Measurements from ENCODE around the gene PPP1R9B. TPM values are rescaled to one million over a fixed set of nuclear protein-coding genes. Genes with fewer than 3 reads are reported as not detected.

The PPP1R9B gene
- total and polyA plus RNA-seq, 2 donors, result 16.6 to 29.6 TPM

DNA sequence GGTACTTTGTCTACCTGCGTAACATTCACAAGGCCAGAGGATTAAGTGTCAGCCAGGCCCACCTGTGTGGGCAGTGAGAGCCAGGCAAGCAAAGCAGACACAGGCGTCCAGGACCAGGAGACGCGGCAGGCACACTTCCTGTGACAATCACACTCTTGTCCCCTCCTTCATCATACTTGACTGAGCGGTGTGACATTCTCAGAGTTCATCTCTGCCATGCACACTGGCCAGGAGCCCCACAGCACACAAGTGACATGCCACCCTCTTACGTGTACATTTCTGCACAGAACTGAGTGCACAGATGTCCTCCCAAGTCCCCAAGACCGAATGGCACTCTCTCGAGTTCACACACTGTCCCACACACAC, 8.7 kb downstream of the PPP1R9B start:
- no peak overlapping the region for H3K4me3 ChIP-seq (ENCODE audit: low read depth, low read length)
- H3K4me1 ChIP-seq (ENCODE audit: insufficient read depth), result no peaks in the 10 kb centered on the region
- H3K36me3 ChIP-seq (ENCODE audit: insufficient read depth), result peaks cover 6% of the 10 kb centered on the region
- H3K27ac ChIP-seq (ENCODE audit: low read depth), result no peak overlapping the region
- no peak for DNase-seq (ENCODE audit: extremely low spot score)
- 74% methylated on average over 8 of the region's 8 CpGs for WGBS

DNA sequence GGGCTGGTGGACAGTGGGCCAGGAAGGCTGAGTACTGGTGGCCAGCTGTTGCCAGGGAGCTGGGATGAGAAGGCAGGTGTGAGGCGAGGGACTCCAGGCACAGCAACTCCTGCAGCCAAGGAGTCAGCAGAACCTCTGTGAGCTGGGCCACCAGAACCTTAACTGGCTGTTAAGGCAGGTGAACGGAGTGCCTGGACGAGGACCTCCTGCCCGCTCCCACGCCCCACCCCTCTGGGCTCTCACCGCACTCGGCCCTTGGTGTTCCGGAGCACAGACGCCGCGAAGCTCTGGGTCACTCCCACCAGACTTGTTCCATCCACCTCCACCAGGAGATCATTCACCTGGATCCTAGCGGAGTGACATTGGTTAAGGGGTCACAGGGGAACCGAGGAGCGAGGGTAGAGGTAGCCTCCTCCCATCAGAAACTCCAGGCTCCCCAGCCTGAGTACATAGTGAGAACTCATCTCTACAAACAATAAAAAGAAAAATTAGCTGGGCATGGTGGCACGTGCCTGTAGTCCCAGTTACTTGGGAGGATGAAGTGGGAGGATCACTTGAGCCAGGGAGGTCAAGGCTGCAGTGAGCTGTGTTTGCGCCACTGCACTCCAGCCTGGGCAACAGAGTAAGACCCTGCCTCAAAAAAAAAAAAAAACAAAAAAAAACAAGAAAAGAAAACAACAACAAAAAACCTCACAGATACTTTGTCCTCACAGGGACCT, 9.3 kb downstream of the PPP1R9B start:
- Histone ChIP-seq H3K27ac (ENCODE audit: low read depth) (no peak overlapping the region), H3K4me1 (ENCODE audit: insufficient read depth) (no peaks in the 10 kb centered on the region), H3K4me3 (ENCODE audit: low read depth, low read length) (no peak overlapping the region), H3K36me3 (ENCODE audit: insufficient read depth) (peaks cover 6% of the 10 kb centered on the region)
- 92% methylated on average over 16 of the region's 16 CpGs for WGBS
- DNase-seq (ENCODE audit: extremely low spot score), result no peak

DNA sequence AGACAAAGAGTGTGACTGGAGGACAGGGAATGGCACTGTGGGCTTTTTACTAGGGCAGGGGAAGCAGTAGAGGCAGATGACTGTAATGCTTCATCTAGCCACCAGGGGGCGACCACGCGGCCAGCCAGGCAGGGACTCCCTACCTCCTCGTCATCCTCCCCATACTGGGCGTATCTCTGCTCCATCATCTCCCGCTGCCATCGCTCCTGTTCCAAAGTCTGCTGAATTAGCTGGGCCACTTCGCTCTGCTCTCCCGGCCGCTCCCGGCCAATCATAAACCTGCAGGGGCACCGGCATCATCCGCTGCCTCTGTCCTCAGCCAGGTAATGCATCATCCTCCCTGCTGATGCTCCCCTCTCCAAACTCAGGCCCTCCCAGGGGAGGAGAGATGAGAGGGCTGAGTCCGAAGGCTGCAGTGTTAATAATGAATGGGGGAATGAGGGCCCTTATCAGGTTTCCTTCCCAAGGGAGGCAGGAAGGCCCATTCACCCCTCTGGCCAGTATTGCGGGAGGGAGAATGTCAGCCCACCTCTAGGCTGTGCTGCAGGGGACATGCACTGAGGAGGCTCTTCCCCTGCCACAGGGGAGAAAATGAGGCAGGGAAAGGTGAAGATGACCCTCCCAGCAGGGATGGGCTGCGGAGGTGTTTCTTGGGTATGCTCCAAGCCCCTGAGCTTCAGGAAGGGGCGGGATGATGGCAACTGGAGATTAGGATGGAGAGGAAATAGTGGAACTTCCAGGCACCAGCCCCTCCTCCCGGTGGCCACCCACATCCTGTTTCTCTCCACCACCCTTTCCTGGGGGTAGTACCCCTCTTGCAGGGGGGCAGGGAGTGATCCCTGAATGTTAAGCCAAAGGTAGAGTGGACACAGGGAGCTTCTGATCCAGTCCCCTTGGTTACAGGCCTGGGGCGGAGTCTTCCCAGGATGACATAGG, 10.3 kb downstream of the PPP1R9B start:
- Histone ChIP-seq H3K27ac (ENCODE audit: low read depth) (no peak overlapping the region), H3K4me1 (ENCODE audit: insufficient read depth) (no peaks in the 10 kb centered on the region), H3K36me3 (ENCODE audit: insufficient read depth) (peaks cover 10% of the 10 kb centered on the region), H3K4me3 (ENCODE audit: low read depth, low read length) (no peak overlapping the region)
- 46% methylated on average over 19 of the region's 19 CpGs for WGBS
- no peak for DNase-seq (ENCODE audit: extremely low spot score)

DNA sequence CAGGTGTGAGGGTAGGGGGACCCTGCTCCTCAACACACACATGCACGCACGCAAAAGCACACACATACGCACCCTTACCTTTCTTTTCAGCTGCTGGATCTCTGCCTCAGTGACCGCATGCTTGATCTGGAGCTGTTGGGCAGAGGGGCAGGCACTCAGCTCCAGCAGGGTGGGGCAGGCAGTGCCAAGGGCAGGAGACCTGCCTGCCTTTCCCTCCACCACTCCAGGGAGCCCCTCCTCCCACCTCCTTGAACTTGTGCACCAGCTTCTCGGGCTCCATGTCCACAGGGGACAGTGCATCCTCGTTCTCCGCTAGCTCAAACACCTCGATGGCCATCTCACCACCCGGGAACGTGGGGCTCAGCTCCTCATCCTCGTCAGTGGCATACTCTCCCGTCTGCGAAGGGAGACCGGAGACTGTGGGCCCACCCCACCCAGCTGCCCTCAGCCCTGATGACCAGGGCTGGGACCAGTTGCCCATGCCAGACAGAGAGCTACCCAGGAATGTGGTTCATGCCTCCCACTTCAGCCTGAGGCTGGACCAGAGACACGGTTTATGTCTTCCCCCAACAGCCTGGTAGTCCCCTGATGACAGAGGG, 11.2 kb downstream of the PPP1R9B start:
- no peaks in the 10 kb centered on the region for H3K4me1 ChIP-seq (ENCODE audit: insufficient read depth)
- WGBS, result 89% methylated on average over 15 of the region's 15 CpGs
- no peak overlapping the region for H3K27ac ChIP-seq (ENCODE audit: low read depth)
- no peak overlapping the region for H3K4me3 ChIP-seq (ENCODE audit: low read depth, low read length)
- DNase-seq (ENCODE audit: extremely low spot score), result no peak
- peaks cover 9% of the 10 kb centered on the region for H3K36me3 ChIP-seq (ENCODE audit: insufficient read depth)

DNA sequence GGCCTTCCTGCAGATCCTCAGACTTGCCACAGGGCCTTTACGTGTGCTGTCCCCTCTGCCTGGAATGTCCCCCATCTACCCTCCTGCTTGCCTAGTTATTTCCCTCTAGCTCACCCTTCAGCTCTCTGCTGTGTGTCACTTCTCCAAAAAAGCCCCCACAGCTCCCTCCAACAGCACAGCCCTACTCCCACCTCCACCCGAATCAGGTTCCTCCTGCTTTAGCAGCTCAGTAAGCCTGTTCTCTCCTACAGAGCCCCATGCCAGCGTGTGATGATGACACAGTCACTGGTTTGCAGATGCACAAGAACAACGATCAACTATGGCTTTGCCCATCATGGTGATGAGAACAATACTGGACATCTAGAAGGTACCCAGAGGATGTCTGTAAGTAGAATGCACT, 13.4 kb downstream of the PPP1R9B start:
- Histone ChIP-seq H3K27ac (ENCODE audit: low read depth) (no peak overlapping the region), H3K4me3 (ENCODE audit: low read depth, low read length) (no peak overlapping the region), H3K36me3 (ENCODE audit: insufficient read depth) (peaks cover 9% of the 10 kb centered on the region), H3K4me1 (ENCODE audit: insufficient read depth) (no peaks in the 10 kb centered on the region)
- 89% methylated on average over 4 of the region's 4 CpGs for WGBS
- DNase-seq (ENCODE audit: extremely low spot score), result no peak

DNA sequence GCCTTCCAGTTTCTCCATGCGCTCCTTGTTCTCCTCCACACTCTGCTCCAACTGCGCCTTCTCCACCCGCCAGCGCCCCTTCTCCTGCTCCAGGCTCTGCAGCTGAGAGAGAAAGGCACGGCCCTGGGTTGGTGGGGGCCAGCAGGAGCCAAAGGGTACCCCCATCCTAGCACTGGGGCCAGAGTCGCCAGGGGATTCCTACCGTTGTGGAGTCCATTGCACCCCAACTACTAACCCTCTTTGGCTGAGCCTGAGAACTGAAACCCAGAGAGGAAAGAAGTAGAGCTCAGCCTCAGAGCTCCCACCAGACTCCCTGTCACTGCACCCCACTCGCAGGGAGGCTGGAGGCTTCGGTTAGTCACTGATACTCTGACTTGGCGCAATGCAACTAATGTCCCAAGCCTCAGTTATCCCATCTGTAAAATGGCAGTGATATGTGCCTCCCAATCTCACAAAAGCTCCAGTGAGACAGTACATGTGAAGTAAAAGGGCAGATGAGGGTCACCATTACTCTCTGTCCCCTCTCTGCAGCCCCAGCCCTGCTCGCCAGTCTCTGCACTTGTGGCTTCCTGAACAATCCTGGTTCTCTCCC, 14.3 kb downstream of the PPP1R9B start:
- no peak overlapping the region for H3K27ac ChIP-seq (ENCODE audit: low read depth)
- DNase-seq (ENCODE audit: extremely low spot score), result no peak
- no peaks in the 10 kb centered on the region for H3K4me1 ChIP-seq (ENCODE audit: insufficient read depth)
- WGBS, result 93% methylated on average over 11 of the region's 11 CpGs
- peaks cover 9% of the 10 kb centered on the region for H3K36me3 ChIP-seq (ENCODE audit: insufficient read depth)
- H3K4me3 ChIP-seq (ENCODE audit: low read depth, low read length), result no peak overlapping the region

DNA sequence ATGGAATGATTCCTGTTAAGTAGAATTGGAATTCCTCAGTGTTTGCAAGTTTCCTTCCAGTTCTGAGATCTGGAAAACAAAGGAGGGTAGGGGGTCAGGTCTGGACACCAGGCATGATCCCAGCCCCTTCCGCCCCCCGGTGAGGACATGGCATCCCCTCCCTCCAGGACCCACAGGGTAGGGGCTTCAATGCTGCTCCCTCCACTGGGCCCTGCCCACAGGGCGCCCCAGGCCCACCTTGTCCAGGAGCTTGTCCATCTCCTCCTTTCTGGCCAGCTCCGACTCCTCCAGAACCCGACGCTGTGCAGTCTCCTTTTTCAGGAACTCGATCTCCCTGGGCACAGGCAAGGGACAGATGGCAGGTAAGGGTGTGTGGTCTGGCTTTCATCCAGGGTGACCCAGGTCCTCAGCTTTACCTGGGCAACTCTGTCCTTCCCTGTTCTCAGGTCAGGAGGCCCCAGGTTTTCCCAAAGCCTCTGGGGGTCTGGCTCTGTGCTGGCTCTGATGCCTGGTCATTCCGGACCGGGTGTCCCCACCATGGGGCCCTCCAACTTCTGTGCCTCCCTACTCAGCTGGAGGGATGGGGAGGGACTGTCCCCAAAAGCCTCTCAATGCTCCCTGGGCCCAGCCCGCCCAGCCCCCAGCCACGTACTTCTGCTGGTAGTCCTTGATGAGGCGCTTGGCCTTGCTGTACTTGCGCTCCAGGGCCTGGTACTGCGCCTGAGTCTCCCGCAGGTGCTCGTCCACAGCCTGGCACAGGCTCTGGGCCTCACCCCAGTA, 15.0 kb downstream of the PPP1R9B start:
- Histone ChIP-seq H3K4me3 (ENCODE audit: low read depth, low read length) (no peak overlapping the region), H3K27ac (ENCODE audit: low read depth) (no peak overlapping the region), H3K36me3 (ENCODE audit: insufficient read depth) (peaks cover 9% of the 10 kb centered on the region), H3K4me1 (ENCODE audit: insufficient read depth) (no peaks in the 10 kb centered on the region)
- WGBS, result 89% methylated on average over 16 of the region's 16 CpGs
- no peak for DNase-seq (ENCODE audit: extremely low spot score)

DNA sequence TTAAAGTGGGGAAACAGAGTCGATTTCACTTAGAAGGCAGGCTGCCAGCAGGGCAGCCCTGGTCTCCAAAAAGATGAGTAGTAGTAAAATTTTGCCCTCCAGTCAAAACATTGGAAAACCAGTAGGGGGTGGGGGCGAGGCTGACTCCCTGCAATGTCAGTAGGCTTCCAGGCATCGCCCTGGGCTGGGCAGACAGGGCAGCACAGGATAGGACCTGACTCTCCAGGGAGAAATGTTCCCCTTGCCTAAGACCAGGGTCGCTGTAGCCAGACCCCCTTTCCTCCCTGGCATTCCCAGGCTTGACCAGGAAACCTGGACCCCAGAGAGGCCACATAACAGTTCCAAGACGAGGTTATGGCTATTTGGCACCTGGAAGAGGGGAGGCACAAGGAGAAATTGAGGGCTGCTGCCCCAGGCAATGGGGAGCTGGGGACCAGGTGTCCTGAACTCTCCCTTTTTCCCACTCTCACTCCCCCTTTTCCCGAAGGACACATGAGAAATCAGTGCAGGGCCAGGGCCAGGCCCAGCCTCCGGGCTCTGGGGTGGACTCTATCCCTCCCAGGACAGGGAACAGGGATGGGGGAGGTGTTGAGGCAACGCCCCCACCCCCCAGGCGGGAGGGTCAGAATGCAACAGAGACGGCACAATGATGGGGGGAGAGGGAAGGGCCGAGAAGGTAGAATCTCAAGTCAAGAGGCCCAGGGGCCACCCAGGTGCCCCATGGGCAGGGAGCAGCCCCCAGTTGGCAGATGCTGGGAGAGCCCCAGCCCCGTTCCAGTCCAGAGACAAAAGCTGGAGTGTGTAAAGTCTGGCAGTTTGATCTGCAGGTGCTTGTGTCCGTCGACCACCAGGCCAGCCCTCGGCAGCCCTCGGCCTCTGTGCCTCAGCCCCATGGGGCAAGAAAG, 16.0 kb downstream of the PPP1R9B start:
- WGBS, result 65% methylated on average over 16 of the region's 16 CpGs
- no peak for DNase-seq (ENCODE audit: extremely low spot score)
- peaks cover 9% of the 10 kb centered on the region for H3K36me3 ChIP-seq (ENCODE audit: insufficient read depth)
- no peak overlapping the region for H3K4me3 ChIP-seq (ENCODE audit: low read depth, low read length)
- no peak overlapping the region for H3K27ac ChIP-seq (ENCODE audit: low read depth)
- no peaks in the 10 kb centered on the region for H3K4me1 ChIP-seq (ENCODE audit: insufficient read depth)

DNA sequence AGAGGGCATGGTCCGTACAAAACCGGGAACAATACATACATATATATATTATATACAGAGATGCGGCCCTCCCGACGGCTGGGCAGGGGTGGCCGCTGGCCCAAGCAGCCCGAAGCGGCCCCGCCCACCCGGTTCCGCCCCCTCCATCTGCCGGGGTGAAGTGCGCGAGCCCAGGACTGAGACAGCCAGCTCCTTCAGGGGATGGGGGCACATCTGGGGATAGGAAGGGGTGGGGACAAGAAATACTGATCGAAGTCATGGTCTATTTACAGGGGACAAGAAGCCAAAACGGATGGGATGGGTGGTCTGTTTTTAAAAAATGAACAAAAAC, 16.7 kb downstream of the PPP1R9B start:
- peaks cover 9% of the 10 kb centered on the region for H3K36me3 ChIP-seq (ENCODE audit: insufficient read depth)
- H3K4me3 ChIP-seq (ENCODE audit: low read depth, low read length), result no peak overlapping the region
- WGBS, result 25% methylated on average over 16 of the region's 16 CpGs
- DNase-seq (ENCODE audit: extremely low spot score), result no peak
- H3K4me1 ChIP-seq (ENCODE audit: insufficient read depth), result no peaks in the 10 kb centered on the region
- H3K27ac ChIP-seq (ENCODE audit: low read depth), result no peak overlapping the region

DNA sequence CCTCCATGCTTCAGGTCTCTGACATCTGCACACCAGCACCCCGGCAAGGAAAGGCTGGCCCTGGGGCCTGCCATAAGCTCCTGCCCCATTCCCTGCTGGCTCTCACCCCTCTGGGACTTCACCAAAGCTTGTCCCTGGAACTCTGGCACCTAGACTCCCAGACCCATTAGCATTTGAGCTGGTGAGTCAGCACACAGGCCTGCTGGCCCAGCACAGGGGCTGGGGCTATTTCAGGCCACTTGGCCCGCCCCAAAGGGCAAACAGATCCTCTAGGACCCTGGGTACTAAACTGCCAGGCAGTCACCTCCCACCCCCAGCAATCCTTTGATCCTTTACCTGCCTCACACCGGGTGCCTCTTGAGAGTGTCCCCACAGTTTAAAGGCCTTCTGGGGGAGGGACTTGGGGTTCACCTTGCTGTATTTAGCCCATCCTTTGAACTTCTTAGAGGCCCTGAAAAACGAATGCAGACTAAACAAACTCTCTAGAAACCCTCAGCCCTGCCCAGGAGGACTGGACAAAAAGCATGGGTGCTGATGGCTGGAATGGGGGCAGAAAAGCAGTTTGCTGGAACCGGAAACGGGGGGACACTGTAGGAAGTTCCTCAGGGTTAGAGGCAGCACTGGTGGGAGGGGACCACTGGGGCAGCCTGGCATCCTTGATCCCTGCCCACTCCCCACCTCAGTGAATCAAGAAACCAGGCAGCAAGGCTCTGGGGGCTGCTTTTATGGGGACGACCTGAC, 17.3 kb downstream of the PPP1R9B start:
- H3K4me3 ChIP-seq (ENCODE audit: low read depth, low read length), result no peak overlapping the region
- peaks cover 5% of the 10 kb centered on the region for H3K36me3 ChIP-seq (ENCODE audit: insufficient read depth)
- H3K4me1 ChIP-seq (ENCODE audit: insufficient read depth), result no peaks in the 10 kb centered on the region
- DNase-seq (ENCODE audit: extremely low spot score), result no peak
- no peak overlapping the region for H3K27ac ChIP-seq (ENCODE audit: low read depth)
- WGBS, result 37% methylated on average over 7 of the region's 7 CpGs

DNA sequence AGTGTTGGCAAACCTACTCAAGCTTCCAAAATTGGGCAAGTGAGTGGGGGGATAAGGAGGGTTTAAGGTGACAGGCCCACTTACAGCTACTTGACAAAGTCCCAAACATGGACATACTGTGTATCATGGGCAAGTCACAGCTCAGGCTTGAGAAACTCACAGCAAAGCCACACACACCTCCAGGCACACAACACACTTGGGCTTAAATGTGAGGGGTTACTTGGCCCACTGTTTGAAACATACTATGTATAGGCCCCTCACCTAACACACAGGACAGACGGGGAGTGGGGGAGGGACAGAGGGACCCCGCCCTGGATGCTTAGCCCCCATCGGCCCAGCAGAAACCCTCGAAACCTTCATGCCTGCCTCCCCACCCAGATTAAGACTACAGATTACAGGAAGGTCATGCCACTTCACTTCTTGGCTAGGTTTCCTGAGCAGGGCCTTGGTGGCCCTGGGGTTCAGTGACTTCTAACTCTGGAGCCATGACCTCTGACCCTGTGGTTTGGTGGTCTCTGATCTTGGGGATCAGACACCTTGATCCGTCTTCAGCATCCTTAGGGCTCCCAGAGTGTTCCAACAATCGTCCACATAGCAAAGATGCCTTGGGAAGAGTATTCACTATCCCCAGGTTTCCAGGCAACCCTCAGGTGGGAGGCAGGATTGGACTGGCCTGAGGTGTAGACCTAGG, 18.2 kb downstream of the PPP1R9B start:
- Histone ChIP-seq H3K36me3 (ENCODE audit: insufficient read depth) (peaks cover 5% of the 10 kb centered on the region), H3K4me1 (ENCODE audit: insufficient read depth) (no peaks in the 10 kb centered on the region), H3K27ac (ENCODE audit: low read depth) (no peak overlapping the region), H3K4me3 (ENCODE audit: low read depth, low read length) (no peak overlapping the region)
- WGBS, result 87% methylated on average over 6 of the region's 6 CpGs
- no peak for DNase-seq (ENCODE audit: extremely low spot score)

All from urinary bladder (tissue), 4 donors.